ENCODE results near the gene N4BP2. TPM values are rescaled to one million over a fixed set of nuclear protein-coding genes. Genes with fewer than 3 reads are reported as not detected.

The N4BP2 gene
- total and polyA plus RNA-seq, 2 of the 8 experiments (the other 6 are each of a cell fraction or from before 2014, with no cell fraction given): 4.4 to 44.7 TPM

DNA sequence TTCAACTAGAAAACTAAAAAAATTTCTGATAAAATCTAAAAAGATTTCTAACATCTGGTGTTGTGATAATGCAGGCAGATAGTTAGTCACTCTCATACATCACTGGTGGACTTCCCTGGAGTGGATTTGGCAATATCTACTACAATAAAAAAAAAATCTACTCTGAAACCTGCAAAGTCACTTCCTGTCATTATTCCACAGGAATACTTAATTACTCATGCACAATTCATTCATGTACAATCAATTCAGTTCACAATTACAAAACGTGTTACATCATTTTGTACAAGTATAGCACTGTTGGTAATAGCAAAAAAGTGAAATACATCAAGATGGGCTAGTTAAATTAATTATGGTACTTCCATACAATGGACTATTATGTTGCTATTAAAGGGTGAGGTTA is 123.7 kb downstream of the N4BP2 start:
- Histone ChIP-seq H4K91ac (replicated peaks; ENCODE audit: insufficient read length, low read length) (no peak overlapping the region), H3K4me2 (ENCODE audit: insufficient read depth in 1 of 2, low read depth in 2 of 2, low read length in 2 of 2) (no peak overlapping the region), H2BK12ac (ENCODE audit: low read depth, low read length) (no peak overlapping the region), H3K4ac (replicated peaks; ENCODE audit: insufficient read length, low read depth, low read length) (no peak overlapping the region), H3K36me3 (ENCODE audit: control insufficient read depth in 2 of 4, insufficient read depth in 4 of 4, low read length in 3 of 4) (no peaks in the 10 kb centered on the region), H3K79me2 (ENCODE audit: control insufficient read depth in 1 of 2, insufficient read depth in 2 of 2, low read length in 2 of 2) (no peaks in the 10 kb centered on the region), H3K4me3 (ENCODE audit: extremely low read depth in 1 of 4, insufficient read depth in 2 of 4, low read depth in 3 of 4, low read length in 4 of 4) (no peak overlapping the region), H3K14ac (ENCODE audit: insufficient read length) (no peak overlapping the region), H3K9me3 (ENCODE audit: insufficient read depth in 2 of 2, low read depth in 1 of 2, low read length in 1 of 2) (no peaks in the 10 kb centered on the region), H2BK20ac (ENCODE audit: low read length) (no peak overlapping the region), H2BK120ac (replicated peaks; ENCODE audit: low read depth, low read length) (no peak overlapping the region), H4K5ac (ENCODE audit: insufficient read length, low read depth, low read length) (no peak overlapping the region), H2AFZ (ENCODE audit: low read length) (no peak overlapping the region), H2AK5ac (ENCODE audit: low read depth, low read length) (no peak overlapping the region), H3K27ac (ENCODE audit: low read depth, low read length) (no peak overlapping the region), H3K4me1 (replicated peaks in 1 of 4; ENCODE audit: control insufficient read depth in 3 of 4, insufficient read depth in 4 of 4, low read length in 3 of 4) (peaks cover 0 to 6% (median 2%) of the 10 kb centered on the region in 4 experiments; a peak in 2 of 7 replicates), H3K27me3 (replicated peaks in 1 of 4; ENCODE audit: control insufficient read depth in 3 of 4, extremely low read depth in 1 of 4, insufficient read depth in 3 of 4, low read length in 3 of 4) (no peaks in the 10 kb centered on the region), H3K18ac (ENCODE audit: extremely low read depth, low read length) (no peak overlapping the region), H3K56ac (replicated peaks; ENCODE audit: insufficient read length, low read depth, low read length) (no peak overlapping the region), H4K20me1 (replicated peaks in 1 of 2; ENCODE audit: control insufficient read depth in 1 of 2, insufficient read depth in 2 of 2, low read length in 2 of 2) (no peaks in the 10 kb centered on the region), H3K79me1 (ENCODE audit: low read depth, low read length) (no peaks in the 10 kb centered on the region), H2BK5ac (ENCODE audit: low read depth, low read length) (no peak overlapping the region), H3K23me2 (ENCODE audit: low read depth, low read length) (no peaks in the 10 kb centered on the region), H4K8ac (ENCODE audit: extremely low read depth, insufficient read depth, low read length) (no peak overlapping the region), H3K23ac (ENCODE audit: insufficient read length) (no peak overlapping the region), H3K9ac (replicated peaks in 1 of 4; ENCODE audit: extremely low read depth in 1 of 4, low read depth in 3 of 4, low read length in 3 of 4) (no peak overlapping the region), H2BK15ac (ENCODE audit: low read length) (no peak overlapping the region)
- FAIRE-seq: no peak
- WGBS, 2 experiments (ENCODE audit: extremely low coverage in 1 of 2, insufficient coverage in 1 of 2, insufficient read length in 1 of 2, insufficient replicate concordance in 2 of 2, low coverage in 1 of 2, low lambda C conversion rate in 2 of 2, missing lambda C conversion rate in 1 of 2): 70% methylated on average over 1 of the region's 1 CpG; no CpG with 5 or more reads in 1 of the 2 experiments
- ChIA-PET CTCF (ENCODE audit: partially characterized antibody) (interaction anchor here (1.0 to 2.0 kb wide), 2 partner anchors 65 to 137 kb away, joined by 3 to 8 read pairs; no protein-coding TSS in a partner anchor), POLR2A (ENCODE audit: partially characterized antibody) (no interaction called here)
- no peak for DNase-seq (ENCODE audit: low read depth in 1 of 2, low spot score in 2 of 2)
- TF ChIP-seq RFX5 (IDR thresholded peaks at IDR 0.05; ENCODE audit: borderline replicate concordance, low read depth, low read length) (no peak), MAFK (IDR thresholded peaks at IDR 0.05; ENCODE audit: low read depth, low read length) (no peak), USF2 (IDR thresholded peaks at IDR 0.05; ENCODE audit: low read length) (no peak), PHF8 (conservative IDR thresholded peaks at IDR 0.05; ENCODE audit: low read depth, low read length) (no peak), POLR2A (IDR thresholded peaks at IDR 0.05; ENCODE audit: control extremely low read depth in 1 of 2, low read depth in 2 of 2, low read length in 2 of 2) (no peak), RAD21 (IDR thresholded peaks at IDR 0.05 in 1 of 2, conservative IDR thresholded peaks at IDR 0.05 in 1 of 2; ENCODE audit: low read depth in 2 of 2, low read length in 2 of 2) (no peak), SIN3A (conservative IDR thresholded peaks at IDR 0.05 in 1 of 2, IDR thresholded peaks at IDR 0.05 in 1 of 2; ENCODE audit: low read depth in 1 of 2, low read length in 2 of 2) (no peak), RXRA (IDR thresholded peaks at IDR 0.05; ENCODE audit: insufficient read depth, low read depth, low read length) (no peak), HDAC2 (IDR thresholded peaks at IDR 0.05; ENCODE audit: borderline replicate concordance in 1 of 2, low read depth in 2 of 2, low read length in 2 of 2) (no peak), YY1 (IDR thresholded peaks at IDR 0.05; ENCODE audit: low read depth, low read length) (no peak), GTF2F1 (IDR thresholded peaks at IDR 0.05; ENCODE audit: borderline replicate concordance, low read depth, low read length) (no peak), NRF1 (IDR thresholded peaks at IDR 0.05; ENCODE audit: low read depth, low read length) (no peak), TAF7 (optimal IDR thresholded peaks at IDR 0.05; ENCODE audit: borderline replicate concordance, low read depth, low read length) (no peak)
